IPS-NIHi7 (cell line): Measurements from ENCODE around the gene ASXL2.

Experiments
- DNase-seq: peaks from one replicate; pipeline ENCODE4 v3.0.0; 2012; ENCODE audit warnings: mixed read lengths; ENCODE audit errors: extremely low spot score

ASXL2 gene

GRCh38 chr2:25690058-25690457, 188.2 kb downstream of the ASXL2 start:
- no peak for DNase-seq

- DNase-seq = no peak
Observed at GRCh38 chr2:25688236-25688635, 190.1 kb downstream of the ASXL2 start.

- no peak for DNase-seq
Observed at GRCh38 chr2:25685741-25686140, 192.5 kb downstream of the ASXL2 start.

- DNase-seq = no peak
Observed at GRCh38 chr2:25684577-25685473, 193.5 kb downstream of the ASXL2 start.
